ENCODE data around the gene IGFBP3. TPM values are rescaled to one million over a fixed set of nuclear protein-coding genes. Genes with fewer than 3 reads are reported as not detected.
"Not testable (repeated sequence)": the region's sequence is repeated elsewhere in the genome, so short reads cannot be mapped to it uniquely, and the experiment has no call there.

Gene IGFBP3
- total and polyA plus RNA-seq, 2 experiments from 2014 or later, result 11.2 to 11.3 TPM

- H3K27ac Mint-ChIP-seq, result no peak overlapping the region
- ATAC-seq (no peak), DNase-seq (ENCODE audit: low spot score) (no peak)
- H3K4me3 Mint-ChIP-seq, result no peak overlapping the region
- TF ChIP-seq EZH2 (IDR thresholded peaks at IDR 0.05; ENCODE audit: low read depth, unreplicated experiment) (no peak), CREB1 (CRISPR knock-in tag; IDR thresholded peaks at IDR 0.05; ENCODE audit: low read depth) (no peak), POLR2AphosphoS5 (IDR thresholded peaks at IDR 0.05; ENCODE audit: low read depth) (no peak), ZNF331 (CRISPR knock-in tag; IDR thresholded peaks at IDR 0.05; ENCODE audit: low read depth) (no peak), ZNF462 (CRISPR knock-in tag; IDR thresholded peaks at IDR 0.05) (no peak), EZH2phosphoT487 (IDR thresholded peaks at IDR 0.05; ENCODE audit: unreplicated experiment) (no peak), JUNB (IDR thresholded peaks at IDR 0.05; ENCODE audit: unreplicated experiment) (no peak), ETS1 (IDR thresholded peaks at IDR 0.05) (no peak), ZNF114 (CRISPR knock-in tag; IDR thresholded peaks at IDR 0.05) (no peak)
- TF ChIP-seq, protein P1, sequence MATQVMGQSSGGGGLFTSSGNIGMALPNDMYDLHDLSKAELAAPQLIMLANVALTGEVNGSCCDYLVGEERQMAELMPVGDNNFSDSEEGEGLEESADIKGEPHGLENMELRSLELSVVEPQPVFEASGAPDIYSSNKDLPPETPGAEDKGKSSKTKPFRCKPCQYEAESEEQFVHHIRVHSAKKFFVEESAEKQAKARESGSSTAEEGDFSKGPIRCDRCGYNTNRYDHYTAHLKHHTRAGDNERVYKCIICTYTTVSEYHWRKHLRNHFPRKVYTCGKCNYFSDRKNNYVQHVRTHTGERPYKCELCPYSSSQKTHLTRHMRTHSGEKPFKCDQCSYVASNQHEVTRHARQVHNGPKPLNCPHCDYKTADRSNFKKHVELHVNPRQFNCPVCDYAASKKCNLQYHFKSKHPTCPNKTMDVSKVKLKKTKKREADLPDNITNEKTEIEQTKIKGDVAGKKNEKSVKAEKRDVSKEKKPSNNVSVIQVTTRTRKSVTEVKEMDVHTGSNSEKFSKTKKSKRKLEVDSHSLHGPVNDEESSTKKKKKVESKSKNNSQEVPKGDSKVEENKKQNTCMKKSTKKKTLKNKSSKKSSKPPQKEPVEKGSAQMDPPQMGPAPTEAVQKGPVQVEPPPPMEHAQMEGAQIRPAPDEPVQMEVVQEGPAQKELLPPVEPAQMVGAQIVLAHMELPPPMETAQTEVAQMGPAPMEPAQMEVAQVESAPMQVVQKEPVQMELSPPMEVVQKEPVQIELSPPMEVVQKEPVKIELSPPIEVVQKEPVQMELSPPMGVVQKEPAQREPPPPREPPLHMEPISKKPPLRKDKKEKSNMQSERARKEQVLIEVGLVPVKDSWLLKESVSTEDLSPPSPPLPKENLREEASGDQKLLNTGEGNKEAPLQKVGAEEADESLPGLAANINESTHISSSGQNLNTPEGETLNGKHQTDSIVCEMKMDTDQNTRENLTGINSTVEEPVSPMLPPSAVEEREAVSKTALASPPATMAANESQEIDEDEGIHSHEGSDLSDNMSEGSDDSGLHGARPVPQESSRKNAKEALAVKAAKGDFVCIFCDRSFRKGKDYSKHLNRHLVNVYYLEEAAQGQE (IDR thresholded peaks at IDR 0.05; ENCODE audit: unreplicated experiment), result no peak
- no peak overlapping the region for H2AFZ ChIP-seq
- peaks cover 8% of the 10 kb centered on the region for H3K36me3 Mint-ChIP-seq (ENCODE audit: low read depth)
- H3K4me2 ChIP-seq, result no peak overlapping the region
- H3K4me1 Mint-ChIP-seq, result no peaks in the 10 kb centered on the region
- H4K20me1 ChIP-seq (replicated peaks; ENCODE audit: insufficient read depth), result no peaks in the 10 kb centered on the region
- no peaks in the 10 kb centered on the region for H3K79me2 ChIP-seq (replicated peaks; ENCODE audit: insufficient read depth)
- peaks cover 13% of the 10 kb centered on the region for H3K9me2 ChIP-seq (ENCODE audit: insufficient read depth)
- no peaks in the 10 kb centered on the region for H3K27me3 ChIP-seq (ENCODE audit: insufficient read depth)
- H3K27ac ChIP-seq (ENCODE audit: low read depth), result no peak overlapping the region
- H3K36me3 ChIP-seq (ENCODE audit: insufficient read depth), result no peaks in the 10 kb centered on the region
- peaks cover 5% of the 10 kb centered on the region for H3K27me3 Mint-ChIP-seq (ENCODE audit: insufficient read depth, low read depth, poor library complexity)
- no peaks in the 10 kb centered on the region for H3F3A ChIP-seq (replicated peaks; ENCODE audit: low read depth)
- no peaks in the 10 kb centered on the region for H3K4me1 ChIP-seq (ENCODE audit: insufficient read depth)
- no peak overlapping the region for H3K4me3 ChIP-seq
- H3K9me3 Mint-ChIP-seq, result peaks cover 6% of the 10 kb centered on the region; the same call in 2 of the 3 replicates
Observed at GRCh38 chr7:45940939-45941338, 19.9 kb upstream of the IGFBP3 start.

- H3K4me2 ChIP-seq, result not testable (repeated sequence)
Observed at GRCh38 chr7:45940237-45940781, 19.2 kb upstream of the IGFBP3 start.

More at GRCh38 chr7:45940237-45940781, 19.2 kb upstream of the IGFBP3 start:
- H3K79me2 ChIP-seq (replicated peaks; ENCODE audit: insufficient read depth); H3K27ac Mint-ChIP-seq; H3K27ac ChIP-seq (ENCODE audit: low read depth); H3K9me3 Mint-ChIP-seq; ATAC-seq; H3K36me3 ChIP-seq (ENCODE audit: insufficient read depth); H3K4me1 Mint-ChIP-seq; H3K9me2 ChIP-seq (ENCODE audit: insufficient read depth); H4K20me1 ChIP-seq (replicated peaks; ENCODE audit: insufficient read depth); H3K4me3 ChIP-seq; H3K4me3 Mint-ChIP-seq; H3F3A ChIP-seq (replicated peaks; ENCODE audit: low read depth); H3K27me3 Mint-ChIP-seq (ENCODE audit: insufficient read depth, low read depth, poor library complexity); DNase-seq (ENCODE audit: low spot score); H3K4me1 ChIP-seq (ENCODE audit: insufficient read depth); H3K27me3 ChIP-seq (ENCODE audit: insufficient read depth); H3K36me3 Mint-ChIP-seq (ENCODE audit: low read depth): not testable (repeated sequence)
- 0 out of 2 replicates have a peak overlapping the region, but pooled peaks have one; percentile 28 for H2AFZ ChIP-seq

All from GM23338 (cell line).